22Rv1 (cell line): ENCODE data around the gene CYP4F8.

ENCODE experiments used
- ZFX ChIP-seq: fragments of 450-650 bp; IDR thresholded peaks from 2 replicates; pipeline ENCODE4 v1.6.1; 2017; ENCODE audit warnings: antibody characterized with exemption, borderline replicate concordance
- TF ChIP-seq, protein P1 (sequence below): fragments of 450-650 bp; IDR thresholded peaks from 2 replicates; pipeline ENCODE4 v1.5.1; 2017; ENCODE audit warnings: mild to moderate bottlenecking

- TF ChIP-seq, protein P1, sequence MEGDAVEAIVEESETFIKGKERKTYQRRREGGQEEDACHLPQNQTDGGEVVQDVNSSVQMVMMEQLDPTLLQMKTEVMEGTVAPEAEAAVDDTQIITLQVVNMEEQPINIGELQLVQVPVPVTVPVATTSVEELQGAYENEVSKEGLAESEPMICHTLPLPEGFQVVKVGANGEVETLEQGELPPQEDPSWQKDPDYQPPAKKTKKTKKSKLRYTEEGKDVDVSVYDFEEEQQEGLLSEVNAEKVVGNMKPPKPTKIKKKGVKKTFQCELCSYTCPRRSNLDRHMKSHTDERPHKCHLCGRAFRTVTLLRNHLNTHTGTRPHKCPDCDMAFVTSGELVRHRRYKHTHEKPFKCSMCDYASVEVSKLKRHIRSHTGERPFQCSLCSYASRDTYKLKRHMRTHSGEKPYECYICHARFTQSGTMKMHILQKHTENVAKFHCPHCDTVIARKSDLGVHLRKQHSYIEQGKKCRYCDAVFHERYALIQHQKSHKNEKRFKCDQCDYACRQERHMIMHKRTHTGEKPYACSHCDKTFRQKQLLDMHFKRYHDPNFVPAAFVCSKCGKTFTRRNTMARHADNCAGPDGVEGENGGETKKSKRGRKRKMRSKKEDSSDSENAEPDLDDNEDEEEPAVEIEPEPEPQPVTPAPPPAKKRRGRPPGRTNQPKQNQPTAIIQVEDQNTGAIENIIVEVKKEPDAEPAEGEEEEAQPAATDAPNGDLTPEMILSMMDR: no peak
- no peak for TF ChIP-seq ZFX
These were observed 18.2 kb downstream of the CYP4F8 start for GRCh38 chr19:15633082-15633835.
